Calu3 (cell line): Measurements from ENCODE around the gene TANC1. TPM values are rescaled to one million over a fixed set of nuclear protein-coding genes. Genes with fewer than 3 reads are reported as not detected.

Source experiments
- BruUV-seq: library from RNA; stranded (reverse); fragments of 400-500 nt; replicated peaks from 2 replicates; lab custom pipeline; 2021; lab: Mats Ljungman, UMichigan
- CTCF ChIA-PET: fragments of 300-600 bp; sonication (Branson Sonifier 250); formaldehyde crosslinking; loops from one replicate; lab custom pipeline; 2022; ENCODE audit warnings: antibody characterized with exemption; lab: Charles Lee
- DNase-seq: peaks from one replicate; pipeline ENCODE4 v3.0.0; 2022
- H3K27ac Mint-ChIP-seq: one replicate; pipeline ENCODE4 v1.8.0; 2022; ENCODE audit warnings: mixed read lengths; ENCODE audit not compliant: unreplicated experiment
- H3K27me3 Mint-ChIP-seq: one replicate; pipeline ENCODE4 v1.8.0; 2022; ENCODE audit warnings: mixed read lengths; ENCODE audit not compliant: unreplicated experiment
- H3K36me3 Mint-ChIP-seq: one replicate; pipeline ENCODE4 v1.8.0; 2022; ENCODE audit warnings: mild to moderate bottlenecking, moderate library complexity, mixed read lengths; ENCODE audit not compliant: insufficient read depth, unreplicated experiment
- H3K4me1 Mint-ChIP-seq: one replicate; pipeline ENCODE4 v1.8.0; 2022; ENCODE audit warnings: mild to moderate bottlenecking, low read depth, mixed read lengths; ENCODE audit not compliant: unreplicated experiment
- H3K4me3 Mint-ChIP-seq: one replicate; pipeline ENCODE4 v1.8.0; 2022; ENCODE audit warnings: mild to moderate bottlenecking, low read depth, moderate library complexity, mixed read lengths; ENCODE audit not compliant: unreplicated experiment
- H3K9me3 Mint-ChIP-seq: one replicate; pipeline ENCODE4 v1.8.0; 2022; ENCODE audit warnings: low read depth, mixed read lengths; ENCODE audit not compliant: unreplicated experiment
- CTCF ChIP-seq: fragments of 200-600 bp; IDR thresholded peaks from one replicate; pipeline ENCODE4 v1.8.0; 2022; ENCODE audit warnings: antibody characterized with exemption; ENCODE audit not compliant: unreplicated experiment
- intact Hi-C: fragments of 100-400 bp; cut with micrococcal nuclease; formaldehyde crosslinking; loops from one replicate; pipeline ENCODE4 v1.10.0; 2022; ENCODE audit not compliant: unreplicated experiment
- total RNA-seq: library from RNA; stranded (reverse); gene quantifications from 2 replicates; pipeline ENCODE4 v1.2.3, GENCODE V29; 2022

Gene TANC1
- total RNA-seq, 1 experiment from 2014 or later = 41.2 TPM

GRCh38 chr2:159199761-159200465 lies 231.5 kb downstream of the TANC1 start:
- no peak overlapping the region for H3K27ac Mint-ChIP-seq
- H3K27me3 Mint-ChIP-seq = no peaks in the 10 kb centered on the region
- no TSS peak for BruUV-seq
- H3K4me1 Mint-ChIP-seq = no peaks in the 10 kb centered on the region
- intact Hi-C loops = no loop called here
- DNase-seq = no peak
- no peak overlapping the region for H3K4me3 Mint-ChIP-seq
- H3K9me3 Mint-ChIP-seq = no peaks in the 10 kb centered on the region
- CTCF ChIA-PET = interaction anchor here (1.2 kb wide), 1 partner anchor 15 kb away, joined by 3 read pairs; no protein-coding TSS in a partner anchor
- no peak for TF ChIP-seq CTCF
- H3K36me3 Mint-ChIP-seq = peaks cover 4% of the 10 kb centered on the region

GRCh38 chr2:159200498-159200897 lies 232.1 kb downstream of the TANC1 start:
- DNase-seq = no peak
- Mint-ChIP-seq H3K27me3 (no peaks in the 10 kb centered on the region), H3K36me3 (no peaks in the 10 kb centered on the region), H3K9me3 (no peaks in the 10 kb centered on the region), H3K4me3 (no peak overlapping the region), H3K27ac (no peak overlapping the region), H3K4me1 (no peaks in the 10 kb centered on the region)
- CTCF ChIA-PET = no interaction called here
- no TSS peak for BruUV-seq
- intact Hi-C loops = no loop called here
- TF ChIP-seq CTCF = no peak

- no peak overlapping the region for H3K27ac Mint-ChIP-seq
- CTCF ChIA-PET = no interaction called here
- no peak for TF ChIP-seq CTCF
- H3K4me3 Mint-ChIP-seq = no peak overlapping the region
- H3K27me3 Mint-ChIP-seq = no peaks in the 10 kb centered on the region
- BruUV-seq = no TSS peak
- no peaks in the 10 kb centered on the region for H3K36me3 Mint-ChIP-seq
- H3K9me3 Mint-ChIP-seq = no peaks in the 10 kb centered on the region
- no peak for DNase-seq
- intact Hi-C loops = no loop called here
- H3K4me1 Mint-ChIP-seq = no peaks in the 10 kb centered on the region
These were observed 233.1 kb downstream of the TANC1 start for GRCh38 chr2:159201360-159202063.

GRCh38 chr2:159202568-159203071 lies 234.2 kb downstream of the TANC1 start:
- CTCF ChIA-PET = no interaction called here
- no peaks in the 10 kb centered on the region for H3K27me3 Mint-ChIP-seq
- H3K4me3 Mint-ChIP-seq = no peak overlapping the region
- no peak overlapping the region for H3K27ac Mint-ChIP-seq
- no peak for TF ChIP-seq CTCF
- no peaks in the 10 kb centered on the region for H3K9me3 Mint-ChIP-seq
- no TSS peak for BruUV-seq
- H3K36me3 Mint-ChIP-seq = no peaks in the 10 kb centered on the region
- no peak for DNase-seq
- H3K4me1 Mint-ChIP-seq = no peaks in the 10 kb centered on the region
- intact Hi-C loops = no loop called here
